Keratinocyte (primary cell): ENCODE results near the gene KCNB1. TPM values are rescaled to one million over a fixed set of nuclear protein-coding genes. Genes with fewer than 3 reads are reported as not detected.

Experiments used
- DNase-seq: peaks from one replicate; pipeline ENCODE4 v3.0.0-alpha.2; 2011; ENCODE audit warnings: low read depth, missing footprints, low spot score
- FAIRE-seq: peaks from 2 replicates; lab custom pipeline; 2011; peaks lifted over from hg19 to GRCh38; lab: Jason Lieb, UNC
- H2AFZ ChIP-seq: 2 replicates; pipeline ENCODE4 v1.6.0; 2012; ENCODE audit warnings: low read length, control low read depth, inconsistent platforms; ENCODE audit not compliant: control insufficient read depth
- H3K27ac ChIP-seq: 2 replicates; pipeline ENCODE4 v1.5.1; 2011; ENCODE audit warnings: low read length; ENCODE audit not compliant: control insufficient read depth, insufficient read depth
- H3K27me3 ChIP-seq: 3 replicates; pipeline ENCODE4 v1.6.0; 2011; ENCODE audit warnings: low read length; ENCODE audit not compliant: control insufficient read depth, insufficient read depth; ENCODE audit errors: extremely low read depth
- H3K36me3 ChIP-seq, 2 experiments: 2 replicates in 1 of 2; 3 replicates in 1 of 2; pipeline ENCODE4 v1.5.1; 2011; ENCODE audit warnings: low read length in 2 of 2, mild to moderate bottlenecking in 1 of 2; ENCODE audit not compliant: control insufficient read depth in 2 of 2, insufficient read depth in 2 of 2; ENCODE audit errors: extremely low read depth in 1 of 2
- H3K4me1 ChIP-seq: 3 replicates; pipeline ENCODE4 v1.5.1; 2011; ENCODE audit warnings: low read length; ENCODE audit not compliant: control insufficient read depth, insufficient read depth; ENCODE audit errors: extremely low read depth
- H3K4me2 ChIP-seq: 3 replicates; pipeline ENCODE4 v1.6.0; 2011; ENCODE audit warnings: low read depth, low read length; ENCODE audit not compliant: control insufficient read depth, insufficient read depth; ENCODE audit errors: extremely low read depth
- H3K4me3 ChIP-seq, 3 experiments: fragments of 200-600 bp in 1 of 3; sonication (generic) in 1 of 3; 2 replicates in 2 of 3; 3 replicates in 1 of 3; pipeline ENCODE4 v1.5.1; 2011 to 2016; ENCODE audit warnings: low read length in 3 of 3, mild to moderate bottlenecking in 3 of 3, control low read depth in 2 of 3, inconsistent platforms in 1 of 3, low read depth in 1 of 3, mixed read lengths in 1 of 3, mixed run types in 1 of 3, moderate library complexity in 1 of 3; ENCODE audit not compliant: control insufficient read depth in 2 of 3, insufficient read depth in 2 of 3; ENCODE audit errors: extremely low read depth in 1 of 3
- H3K79me2 ChIP-seq: 2 replicates; pipeline ENCODE4 v1.6.0; 2012; ENCODE audit warnings: low read length; ENCODE audit not compliant: control insufficient read depth, insufficient read depth
- H3K9ac ChIP-seq: 3 replicates; pipeline ENCODE4 v1.6.0; 2011; ENCODE audit warnings: low read length; ENCODE audit not compliant: control insufficient read depth, insufficient read depth; ENCODE audit errors: extremely low read depth
- H3K9me1 ChIP-seq: 3 replicates; pipeline ENCODE4 v1.6.0; 2011; ENCODE audit warnings: low read length; ENCODE audit not compliant: control insufficient read depth, insufficient read depth; ENCODE audit errors: extremely low read depth
- H3K9me3 ChIP-seq: 2 replicates; pipeline ENCODE4 v1.5.1; 2012; ENCODE audit warnings: low read depth, low read length; ENCODE audit not compliant: control insufficient read depth
- H4K20me1 ChIP-seq: 3 replicates; pipeline ENCODE4 v1.6.0; 2011; ENCODE audit warnings: low read length; ENCODE audit not compliant: control insufficient read depth, insufficient read depth; ENCODE audit errors: extremely low read depth
- CTCF ChIP-seq, 3 experiments: IDR thresholded peaks in 1 of 3; conservative IDR thresholded peaks in 1 of 3; optimal IDR thresholded peaks in 1 of 3; 2 replicates in 2 of 3; 3 replicates in 1 of 3; pipeline versions ENCODE3 to v1.5.1; 2011; ENCODE audit warnings: low read length in 3 of 3, mild to moderate bottlenecking in 3 of 3, moderate library complexity in 2 of 3, control low read depth in 1 of 3, inconsistent platforms in 1 of 3; ENCODE audit not compliant: insufficient read depth in 2 of 3; ENCODE audit errors: extremely low read depth in 1 of 3
- EZH2 ChIP-seq: IDR thresholded peaks from one replicate; pipeline ENCODE4 v1.6.1; 2012; ENCODE audit warnings: inconsistent platforms, mild to moderate bottlenecking, low read length, moderate library complexity
- dilution Hi-C: fragments of 300-500 bp; cut with MboI; formaldehyde crosslinking; loops from one replicate; pipeline ENCODE4 v1.7.0; 2020; ENCODE audit warnings: low sequenced_read_pairs; ENCODE audit not compliant: extremely low pct_ligation_motif_present
- polyA plus RNA-seq, 5 experiments: library from polyadenylated mRNA; depleted of rRNA in 3 of 5; stranded (reverse) in 3 of 5; stranded (forward) in 1 of 5; unstranded in 1 of 5; fragments of >200 nt; gene quantifications; 1 replicate in 1 of 5; 2 replicates in 3 of 5; 3 replicates in 1 of 5; pipeline versions ENCODE4 v1.2.1 to v1.2.3, GENCODE V29; 2011 to 2012; ENCODE audit warnings: missing spikeins in 2 of 5, low read depth in 1 of 5, low replicate concordance in 1 of 5

The KCNB1 gene
- polyA plus RNA-seq, 1 donor (not counting 4 experiments of a cell fraction or from before 2014, with no cell fraction given): not detected

GRCh38 chr20:49516916-49517804 lies 34.7 kb upstream of the KCNB1 start:
- Histone ChIP-seq H3K27me3 (peaks cover 2% of the 10 kb centered on the region), H3K4me3 (no peak overlapping the region), H3K4me1 (no peaks in the 10 kb centered on the region), H4K20me1 (no peaks in the 10 kb centered on the region), H3K27ac (no peak overlapping the region), H3K4me2 (no peak overlapping the region), H3K79me2 (no peaks in the 10 kb centered on the region), H3K9ac (no peak overlapping the region), H3K9me1 (no peaks in the 10 kb centered on the region), H3K9me3 (no peaks in the 10 kb centered on the region), H3K36me3 (no peaks in the 10 kb centered on the region), H2AFZ (no peak overlapping the region)
- no peak for DNase-seq
- dilution Hi-C loops: no loop called here
- TF ChIP-seq CTCF (optimal IDR thresholded peaks at IDR 0.05 in 1 of 3, IDR thresholded peaks at IDR 0.05 in 1 of 3, conservative IDR thresholded peaks at IDR 0.05 in 1 of 3; ENCODE audit: extremely low read depth in 1 of 3, insufficient read depth in 2 of 3, low read length in 3 of 3): no peak
- TF ChIP-seq EZH2: no peak
- FAIRE-seq: no peak

- peaks cover 11% of the 10 kb centered on the region for H3K27me3 ChIP-seq
- no peaks in the 10 kb centered on the region for H3K9me3 ChIP-seq
- H3K27ac ChIP-seq: no peak overlapping the region
- DNase-seq (no peak), FAIRE-seq (no peak)
- TF ChIP-seq CTCF (optimal IDR thresholded peaks at IDR 0.05 in 1 of 3, IDR thresholded peaks at IDR 0.05 in 1 of 3, conservative IDR thresholded peaks at IDR 0.05 in 1 of 3; ENCODE audit: extremely low read depth in 1 of 3, insufficient read depth in 2 of 3, low read length in 3 of 3) (no peak), EZH2 (no peak)
- no peaks in the 10 kb centered on the region for H3K79me2 ChIP-seq
- H3K36me3 ChIP-seq: no peaks in the 10 kb centered on the region
- no peaks in the 10 kb centered on the region for H3K4me1 ChIP-seq
- no peak overlapping the region for H3K4me2 ChIP-seq
- H3K4me3 ChIP-seq: no peak overlapping the region
- H3K9ac ChIP-seq: no peak overlapping the region
- dilution Hi-C loops: no loop called here
- no peaks in the 10 kb centered on the region for H4K20me1 ChIP-seq
- H2AFZ ChIP-seq: no peak overlapping the region
- H3K9me1 ChIP-seq: no peaks in the 10 kb centered on the region
These were observed 33.1 kb upstream of the KCNB1 start for GRCh38 chr20:49515586-49515985.
